ENCODE results near the gene CACNA2D1. TPM values are rescaled to one million over a fixed set of nuclear protein-coding genes. Genes with fewer than 3 reads are reported as not detected.
A peak's percentile ranks its signal among the peaks of the same experiment; 100 is the strongest.

CACNA2D1 gene
- total RNA-seq, 4 donors from 2014 or later: 0.30 to 12.8 (median 2.4) TPM

GRCh38 chr7:81973117-81973516 lies 470.5 kb downstream of the CACNA2D1 start:
- no peaks in the 10 kb centered on the region for H3K36me3 ChIP-seq
- DNase-seq: no peak
- WGBS, 2 donors: 29 to 36% methylated on average over 2 of the region's 2 CpGs
- no peak overlapping the region for H3K4me3 ChIP-seq
- H3K27ac ChIP-seq: no peak overlapping the region
- intact Hi-C loops (cut with DNase I): no loop called here
- no peaks in the 10 kb centered on the region for H3K27me3 ChIP-seq
- H3K9me3 ChIP-seq: no peaks in the 10 kb centered on the region
- H3K4me1 ChIP-seq: no peaks in the 10 kb centered on the region
- no peak for TF ChIP-seq POLR2A (IDR thresholded peaks at IDR 0.05)
- TF ChIP-seq CTCF (IDR thresholded peaks at IDR 0.05): no peak

GRCh38 chr7:81960026-81960425 lies 483.6 kb downstream of the CACNA2D1 start:
- no peak for DNase-seq
- Histone ChIP-seq H3K4me1 (no peaks in the 10 kb centered on the region), H3K4me3 (no peak overlapping the region), H3K36me3 (no peaks in the 10 kb centered on the region), H3K9me3 (no peaks in the 10 kb centered on the region), H3K27me3 (no peaks in the 10 kb centered on the region), H3K27ac (no peak overlapping the region)
- TF ChIP-seq POLR2A (IDR thresholded peaks at IDR 0.05): no peak
- no peak for TF ChIP-seq CTCF (IDR thresholded peaks at IDR 0.05)
- WGBS, 2 donors: 78 to 91% methylated on average over 2 of the region's 2 CpGs
- intact Hi-C loops (cut with DNase I): no loop called here

- DNase-seq: no peak
- Histone ChIP-seq H3K4me1 (no peaks in the 10 kb centered on the region), H3K4me3 (no peak overlapping the region), H3K36me3 (no peaks in the 10 kb centered on the region), H3K9me3 (no peaks in the 10 kb centered on the region), H3K27me3 (no peaks in the 10 kb centered on the region), H3K27ac (no peak overlapping the region)
- WGBS, 2 donors: 77 to 79% methylated on average over 4 of the region's 4 CpGs
- intact Hi-C loops (cut with DNase I): no loop called here
- no peak for TF ChIP-seq CTCF (IDR thresholded peaks at IDR 0.05)
- TF ChIP-seq POLR2A (IDR thresholded peaks at IDR 0.05): no peak
These were observed 486.1 kb downstream of the CACNA2D1 start for GRCh38 chr7:81957517-81957916.

- intact Hi-C loops (cut with DNase I): no loop called here
- TF ChIP-seq CTCF (IDR thresholded peaks at IDR 0.05) (peak in 4 of 6 experiments; percentile 6 to 38 (median 12)), POLR2A (IDR thresholded peaks at IDR 0.05) (no peak)
- H3K9me3 ChIP-seq: no peaks in the 10 kb centered on the region
- no peaks in the 10 kb centered on the region for H3K4me1 ChIP-seq
- H3K36me3 ChIP-seq: no peaks in the 10 kb centered on the region
- no peak overlapping the region for H3K27ac ChIP-seq
- no peak for DNase-seq
- whole genome bisulfite sequencing, 2 donors: 54 to 82% methylated on average over 4 of the region's 4 CpGs
- no peak overlapping the region for H3K4me3 ChIP-seq
- H3K27me3 ChIP-seq: no peaks in the 10 kb centered on the region
These were observed 487.1 kb downstream of the CACNA2D1 start for GRCh38 chr7:81956520-81956919.

GRCh38 chr7:81949306-81949705 lies 494.3 kb downstream of the CACNA2D1 start:
- TF ChIP-seq POLR2A (IDR thresholded peaks at IDR 0.05) (no peak), CTCF (IDR thresholded peaks at IDR 0.05) (no peak)
- no peaks in the 10 kb centered on the region for H3K4me1 ChIP-seq
- no peak overlapping the region for H3K4me3 ChIP-seq
- no peak overlapping the region for H3K27ac ChIP-seq
- no peak for DNase-seq
- H3K9me3 ChIP-seq: no peaks in the 10 kb centered on the region
- no peaks in the 10 kb centered on the region for H3K36me3 ChIP-seq
- H3K27me3 ChIP-seq: no peaks in the 10 kb centered on the region
- intact Hi-C loops (cut with DNase I): no loop called here
